Upper lobe of left lung (tissue), 6 donors: ENCODE results near the gene NFIL3. TPM values are rescaled to one million over a fixed set of nuclear protein-coding genes. Genes with fewer than 3 reads are reported as not detected.

ENCODE experiments used
- ATAC-seq, 2 donors: fragments of 200-7000 bp; cut with Tn5 transposase; one replicate each; pipeline ENCODE4 v1.9.1; 2022; ENCODE audit warnings: mild to moderate bottlenecking in 2 of 2, moderate library complexity in 2 of 2; ENCODE audit not compliant: low FRiP score in 2 of 2
- DNase-seq, 2 donors: peaks; one replicate each; pipeline ENCODE4 v3.0.0-alpha.2; 2019 to 2020
- H3K27ac ChIP-seq, 4 donors: fragments of 200-600 bp; sonication (generic); one replicate each; pipeline ENCODE4 v1.5.1; 2016 to 2019
- H3K27me3 ChIP-seq, 4 donors: fragments of 200-600 bp; sonication (generic); one replicate each; pipeline ENCODE4 v1.5.1; 2017 to 2019
- H3K36me3 ChIP-seq, 4 donors: fragments of 200-600 bp; sonication (generic); one replicate each; pipeline ENCODE4 v1.5.1; 2016 to 2019
- H3K4me1 ChIP-seq, 4 donors: fragments of 200-600 bp; sonication (generic); one replicate each; pipeline ENCODE4 v1.5.1; 2018 to 2019
- H3K4me3 ChIP-seq, 4 donors: fragments of 200-600 bp; sonication (generic); one replicate each; pipeline ENCODE4 v1.5.1; 2017 to 2019; ENCODE audit warnings: mild to moderate bottlenecking in 2 of 4, moderate library complexity in 1 of 4
- H3K9me3 ChIP-seq, 4 donors: fragments of 200-600 bp; sonication (generic); one replicate each; pipeline ENCODE4 v1.5.1; 2018 to 2019
- CTCF ChIP-seq, 6 experiments: fragments of 450-650 bp in 4 of 6; fragments of 200-600 bp in 2 of 6; sonication (generic) in 2 of 6; IDR thresholded peaks; one replicate each; pipeline ENCODE4 v1.5.1; 2016 to 2019; ENCODE audit warnings: antibody characterized with exemption in 6 of 6
- EP300 ChIP-seq, 4 donors: sonication (generic); formaldehyde crosslinking; IDR thresholded peaks; one replicate each; pipeline ENCODE4 v1.5.1; 2017; ENCODE audit warnings: antibody characterized with exemption in 4 of 4, control low read depth in 2 of 4
- POLR2A ChIP-seq, 4 donors: fragments of 450-650 bp; IDR thresholded peaks; one replicate each; pipeline ENCODE4 v1.5.1; 2016 to 2017; ENCODE audit warnings: antibody characterized with exemption in 4 of 4, mild to moderate bottlenecking in 2 of 4
- POLR2AphosphoS5 ChIP-seq, 2 donors: sonication (generic); formaldehyde crosslinking; IDR thresholded peaks; one replicate each; pipeline ENCODE4 v1.5.1; 2017; ENCODE audit warnings: antibody characterized with exemption in 2 of 2
- WGBS, 2 donors: methylation state at CpG; one replicate each; pipeline ENCODE4 v1.1.5; 2017 to 2018; 5-methylcytosine and 5-hydroxymethylcytosine counted together
- total RNA-seq, 6 donors: library from RNA; depleted of rRNA in 4 of 6; stranded (reverse); fragments of >200 nt in 4 of 6; gene quantifications; one replicate each; pipeline versions ENCODE4 v1.1.0 to v1.2.1, GENCODE V29; 2016 to 2021
- donor health status: DM: no; HTN: no; CAD: no; lungs with moderate emphysema.
- donor health status: DM: no; HTN: yes; CAD: no; lungs with severe emphysema.

Gene NFIL3
- total RNA-seq, 6 donors from 2014 or later = 14.7 to 41.3 (median 24.4) TPM

GRCh38 chr9:91451431-91452270 lies 28.0 kb upstream of the NFIL3 start:
- Histone ChIP-seq H3K27me3 (no peaks in the 10 kb centered on the region), H3K36me3 (no peaks in the 10 kb centered on the region), H3K4me3 (no peak overlapping the region), H3K27ac (no peak overlapping the region), H3K4me1 (no peaks in the 10 kb centered on the region), H3K9me3 (no peaks in the 10 kb centered on the region)
- ATAC-seq (no peak), DNase-seq (no peak)
- WGBS, 2 donors = 76 to 83% methylated on average over 2 of the region's 2 CpGs
- TF ChIP-seq EP300 (IDR thresholded peaks at IDR 0.05) (no peak), POLR2AphosphoS5 (IDR thresholded peaks at IDR 0.05) (no peak), POLR2A (IDR thresholded peaks at IDR 0.05) (no peak), CTCF (IDR thresholded peaks at IDR 0.05) (no peak)

GRCh38 chr9:91445135-91445534 lies 21.5 kb upstream of the NFIL3 start:
- ATAC-seq = no peak
- Histone ChIP-seq H3K27me3 (no peaks in the 10 kb centered on the region), H3K27ac (no peak overlapping the region), H3K4me1 (no peaks in the 10 kb centered on the region), H3K4me3 (no peak overlapping the region), H3K9me3 (peaks cover 6 to 13% (median 10%) of the 10 kb centered on the region in 4 donors), H3K36me3 (no peaks in the 10 kb centered on the region)
- TF ChIP-seq CTCF (IDR thresholded peaks at IDR 0.05) (no peak), POLR2A (IDR thresholded peaks at IDR 0.05) (no peak), EP300 (IDR thresholded peaks at IDR 0.05) (no peak), POLR2AphosphoS5 (IDR thresholded peaks at IDR 0.05) (no peak)
- no peak for DNase-seq
- WGBS, 2 donors = 50 to 89% methylated on average over 1 of the region's 1 CpG

- DNase-seq = no peak
- Histone ChIP-seq H3K27me3 (no peaks in the 10 kb centered on the region), H3K9me3 (peaks cover 6 to 13% (median 10%) of the 10 kb centered on the region in 4 donors), H3K4me1 (no peaks in the 10 kb centered on the region), H3K36me3 (no peaks in the 10 kb centered on the region), H3K4me3 (no peak overlapping the region), H3K27ac (no peak overlapping the region)
- ATAC-seq = no peak
- TF ChIP-seq POLR2AphosphoS5 (IDR thresholded peaks at IDR 0.05) (no peak), POLR2A (IDR thresholded peaks at IDR 0.05) (no peak), EP300 (IDR thresholded peaks at IDR 0.05) (no peak), CTCF (IDR thresholded peaks at IDR 0.05) (no peak)
Measured at GRCh38 chr9:91443994-91444392, 20.4 kb upstream of the NFIL3 start.

GRCh38 chr9:91443321-91443993 lies 19.8 kb upstream of the NFIL3 start:
- Histone ChIP-seq H3K36me3 (no peaks in the 10 kb centered on the region), H3K27ac (no peak overlapping the region), H3K4me3 (no peak overlapping the region), H3K27me3 (no peaks in the 10 kb centered on the region), H3K9me3 (peaks cover 6 to 13% (median 10%) of the 10 kb centered on the region in 4 donors), H3K4me1 (no peaks in the 10 kb centered on the region)
- peak in 1 of 2 donors; percentile 30 for DNase-seq
- TF ChIP-seq EP300 (IDR thresholded peaks at IDR 0.05) = no peak
- TF ChIP-seq POLR2AphosphoS5 (IDR thresholded peaks at IDR 0.05) = no peak
- no peak for TF ChIP-seq CTCF (IDR thresholded peaks at IDR 0.05)
- no peak for TF ChIP-seq POLR2A (IDR thresholded peaks at IDR 0.05)
- WGBS, 2 donors = 83 to 96% methylated on average over 3 to 7 of the region's 8 CpGs
- peak in 1 of 2 donors; percentile 63 for ATAC-seq
